GM18519 (cell line): ENCODE data around the gene TAGLN.

ENCODE experiments used
- ATAC-seq: cut with Tn5 transposase; IDR thresholded peaks from one replicate; pipeline ENCODE4 v1.9.1; 2021; ENCODE audit warnings: mild to moderate bottlenecking, moderate library complexity; ENCODE audit not compliant: unreplicated experiment, low FRiP score

The TAGLN gene

GRCh38 chr11:117229411-117229810 is 30.2 kb downstream of the TAGLN start:
- no peak for ATAC-seq

- ATAC-seq, result no peak
These were observed 30.7 kb downstream of the TAGLN start for GRCh38 chr11:117229931-117230285.

- ATAC-seq, result no peak
These were observed 31.3 kb downstream of the TAGLN start for GRCh38 chr11:117230286-117230961.

GRCh38 chr11:117230999-117231841 is 32.0 kb downstream of the TAGLN start:
- no peak for ATAC-seq

GRCh38 chr11:117231842-117232091 is 32.6 kb downstream of the TAGLN start, which contains the start of gene PCSK7:
Gene PCSK7 (minus strand): TSS chr11:117232073. CDS start chr11:117229844, 2,229 bp downstream.
- ATAC-seq, result no peak

GRCh38 chr11:117232092-117232878 is 33.1 kb downstream of the TAGLN start, which contains the start of gene RNF214:
Gene RNF214 (plus strand): TSS chr11:117232671. CDS start chr11:117234273, 1,602 bp downstream.
- ATAC-seq, result no peak

GRCh38 chr11:117232911-117233409 is 33.8 kb downstream of the TAGLN start:
- no peak for ATAC-seq

- ATAC-seq, result no peak
These were observed 39.1 kb downstream of the TAGLN start for GRCh38 chr11:117238221-117238620.

- no peak for ATAC-seq
These were observed 40.1 kb downstream of the TAGLN start for GRCh38 chr11:117239295-117239694.

- no peak for ATAC-seq
These were observed 49.2 kb downstream of the TAGLN start for GRCh38 chr11:117248341-117248740.

GRCh38 chr11:117249571-117249970 is 50.4 kb downstream of the TAGLN start:
- no peak for ATAC-seq

GRCh38 chr11:117251506-117251905 is 52.3 kb downstream of the TAGLN start:
- ATAC-seq, result no peak

GRCh38 chr11:117255966-117256365 is 56.8 kb downstream of the TAGLN start:
- ATAC-seq, result no peak

GRCh38 chr11:117256573-117256972 is 57.4 kb downstream of the TAGLN start:
- ATAC-seq, result no peak
